Natural killer cell (primary cell): ENCODE results near the gene DGCR8. TPM values are rescaled to one million over a fixed set of nuclear protein-coding genes. Genes with fewer than 3 reads are reported as not detected.

Source experiments
- ATAC-seq, 3 donors: fragments of 150-1000 bp in 2 of 3; fragments of 200-7000 bp in 1 of 3; cut with Tn5 transposase; 1 replicate in 1 of 3; 2 replicates in 2 of 3; pipeline ENCODE4 v1.10.0; 2021; ENCODE audit warnings: mild to moderate bottlenecking in 2 of 3, moderate library complexity in 2 of 3
- DNase-seq, 2 donors: peaks; one replicate each; pipeline versions ENCODE4 v3.0.0 to v3.0.0-alpha.2; 2013 to 2021; ENCODE audit warnings: mixed read lengths in 1 of 2
- H3K27ac ChIP-seq: one replicate; pipeline ENCODE4 v1.5.1; 2013; ENCODE audit warnings: mild to moderate bottlenecking, low read length
- H3K27me3 ChIP-seq: one replicate; pipeline ENCODE4 v1.6.1; 2013; ENCODE audit warnings: low read length; ENCODE audit not compliant: control insufficient read depth, insufficient read depth
- H3K36me3 ChIP-seq: one replicate; pipeline ENCODE4 v1.6.1; 2013; ENCODE audit warnings: low read length; ENCODE audit not compliant: control insufficient read depth, insufficient read depth
- H3K4me1 ChIP-seq: one replicate; pipeline ENCODE4 v1.6.1; 2013; ENCODE audit warnings: low read length; ENCODE audit not compliant: control insufficient read depth, insufficient read depth
- H3K4me3 ChIP-seq: one replicate; pipeline ENCODE4 v1.5.1; 2013; ENCODE audit warnings: low read length
- H3K9me3 ChIP-seq: one replicate; pipeline ENCODE4 v1.6.1; 2013; ENCODE audit warnings: low read length; ENCODE audit not compliant: control insufficient read depth, insufficient read depth
- H3K27ac Mint-ChIP-seq, 2 donors: one replicate each; pipeline ENCODE4 v1.8.0; 2022; ENCODE audit warnings: mild to moderate bottlenecking in 2 of 2, mixed read lengths in 2 of 2, moderate library complexity in 1 of 2
- H3K27me3 Mint-ChIP-seq, 2 donors: one replicate each; pipeline ENCODE4 v1.8.0; 2022; ENCODE audit warnings: low read depth in 2 of 2, mixed read lengths in 2 of 2
- H3K36me3 Mint-ChIP-seq: one replicate; pipeline ENCODE4 v1.8.0; 2022; ENCODE audit warnings: mixed read lengths
- H3K4me1 Mint-ChIP-seq, 2 donors: one replicate each; pipeline ENCODE4 v1.8.0; 2022; ENCODE audit warnings: mixed read lengths in 2 of 2
- H3K4me3 Mint-ChIP-seq: one replicate; pipeline ENCODE4 v1.8.0; 2022; ENCODE audit warnings: mild to moderate bottlenecking, moderate library complexity, mixed read lengths
- H3K9me3 Mint-ChIP-seq, 2 donors: one replicate each; pipeline ENCODE4 v1.8.0; 2022; ENCODE audit warnings: mixed read lengths in 2 of 2
- WGBS: methylation state at CpG from one replicate; pipeline ENCODE4 v1.1.7; 2013; ENCODE audit warnings: missing lambda C conversion rate; ENCODE audit not compliant: insufficient coverage; 5-methylcytosine and 5-hydroxymethylcytosine counted together
- intact Hi-C: fragments of 100-400 bp; cut with micrococcal nuclease; formaldehyde crosslinking; loops from one replicate; pipeline ENCODE4 v1.14.2; 2022
- total RNA-seq, 4 donors: library from RNA; stranded (reverse); fragments of 120-200 nt in 1 of 4; gene quantifications; one replicate each; pipeline versions ENCODE4 v1.2.3 to v1.2.4, GENCODE V29; 2013 to 2022
- TF ChIP-seq, protein P1 (sequence below): fragments of 200-600 bp; IDR thresholded peaks from one replicate; pipeline ENCODE4 v1.8.0; 2022; ENCODE audit warnings: antibody characterized with exemption

DGCR8 gene
- total RNA-seq, 3 donors from 2014 or later (not counting 1 experiment from before 2014, with no cell fraction given): 45.3 to 64.7 (median 64.0) TPM

DNA sequence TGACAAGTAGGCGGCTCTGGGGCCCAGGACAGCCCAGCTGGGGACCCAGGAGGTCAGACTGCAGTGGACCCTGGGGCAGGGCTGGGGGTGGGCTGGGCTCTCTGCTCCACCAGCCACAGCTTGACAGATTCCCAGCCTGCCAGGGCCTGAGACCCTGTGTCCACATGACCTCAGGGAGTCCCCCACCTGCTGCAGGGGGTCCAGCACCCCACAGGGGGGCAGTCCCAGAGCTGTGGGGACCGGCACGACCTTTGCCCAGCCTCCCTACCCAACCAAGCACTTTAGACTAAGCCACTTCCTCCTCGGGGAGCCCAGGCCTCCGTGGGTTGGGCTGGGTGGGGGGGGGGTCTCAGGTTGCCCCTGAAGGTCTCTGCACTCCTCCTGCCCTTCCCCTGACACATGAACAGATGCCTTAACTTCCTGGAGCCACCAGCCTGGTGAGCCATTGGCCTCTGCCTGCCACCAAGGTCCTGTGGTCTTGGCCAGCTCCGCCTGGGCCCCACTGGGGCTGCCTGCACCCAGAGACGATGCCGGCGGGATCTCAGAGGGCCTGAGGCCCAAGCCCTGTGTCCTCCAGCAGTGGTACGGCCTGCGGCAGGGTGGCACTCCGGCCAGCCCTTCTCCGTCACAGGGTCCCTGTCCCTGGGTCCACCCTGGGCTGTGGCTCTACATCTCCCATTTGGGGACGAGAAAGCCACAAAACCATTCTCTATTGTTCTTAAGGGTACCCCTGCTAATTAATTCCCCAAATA lies 67.4 kb downstream of the DGCR8 start:
- H3K27me3 ChIP-seq: no peaks in the 10 kb centered on the region
- TF ChIP-seq, protein P1, sequence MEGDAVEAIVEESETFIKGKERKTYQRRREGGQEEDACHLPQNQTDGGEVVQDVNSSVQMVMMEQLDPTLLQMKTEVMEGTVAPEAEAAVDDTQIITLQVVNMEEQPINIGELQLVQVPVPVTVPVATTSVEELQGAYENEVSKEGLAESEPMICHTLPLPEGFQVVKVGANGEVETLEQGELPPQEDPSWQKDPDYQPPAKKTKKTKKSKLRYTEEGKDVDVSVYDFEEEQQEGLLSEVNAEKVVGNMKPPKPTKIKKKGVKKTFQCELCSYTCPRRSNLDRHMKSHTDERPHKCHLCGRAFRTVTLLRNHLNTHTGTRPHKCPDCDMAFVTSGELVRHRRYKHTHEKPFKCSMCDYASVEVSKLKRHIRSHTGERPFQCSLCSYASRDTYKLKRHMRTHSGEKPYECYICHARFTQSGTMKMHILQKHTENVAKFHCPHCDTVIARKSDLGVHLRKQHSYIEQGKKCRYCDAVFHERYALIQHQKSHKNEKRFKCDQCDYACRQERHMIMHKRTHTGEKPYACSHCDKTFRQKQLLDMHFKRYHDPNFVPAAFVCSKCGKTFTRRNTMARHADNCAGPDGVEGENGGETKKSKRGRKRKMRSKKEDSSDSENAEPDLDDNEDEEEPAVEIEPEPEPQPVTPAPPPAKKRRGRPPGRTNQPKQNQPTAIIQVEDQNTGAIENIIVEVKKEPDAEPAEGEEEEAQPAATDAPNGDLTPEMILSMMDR: no peak
- Mint-ChIP-seq H3K4me1 (no peaks in the 10 kb centered on the region), H3K27me3 (no peaks in the 10 kb centered on the region), H3K4me3 (no peak overlapping the region), H3K36me3 (no peaks in the 10 kb centered on the region), H3K9me3 (no peaks in the 10 kb centered on the region), H3K27ac (no peak overlapping the region)
- ATAC-seq (peak in 1 of 3 donors; percentile 10), DNase-seq (no peak)
- no peaks in the 10 kb centered on the region for H3K4me1 ChIP-seq
- H3K4me3 ChIP-seq: no peak overlapping the region
- no peaks in the 10 kb centered on the region for H3K36me3 ChIP-seq
- 75% methylated on average over 10 of the region's 14 CpGs for WGBS
- H3K9me3 ChIP-seq: no peaks in the 10 kb centered on the region
- intact Hi-C loops: no loop called here
- H3K27ac ChIP-seq: no peak overlapping the region

DNA sequence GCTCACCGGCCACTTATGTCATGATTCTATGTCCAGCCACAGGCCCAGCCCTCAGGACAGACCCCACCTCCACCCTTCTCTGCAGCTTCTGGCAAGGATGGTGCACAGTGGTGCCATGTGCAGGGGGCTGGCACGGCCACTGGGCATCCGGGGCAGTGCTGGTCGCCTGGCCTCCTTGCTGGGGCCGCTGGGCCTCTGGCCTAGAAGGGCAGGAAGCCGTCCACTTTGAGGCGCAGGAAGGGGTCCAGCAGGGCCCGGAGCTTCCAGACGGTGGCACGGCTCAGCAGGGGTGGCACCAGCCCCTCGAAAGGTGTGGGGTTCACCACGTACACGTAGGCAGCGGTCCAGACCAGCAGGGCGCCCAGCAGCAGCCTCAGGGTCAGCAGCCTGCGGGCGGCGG lies 68.4 kb downstream of the DGCR8 start:
- Mint-ChIP-seq H3K36me3 (no peaks in the 10 kb centered on the region), H3K9me3 (no peaks in the 10 kb centered on the region), H3K27me3 (no peaks in the 10 kb centered on the region), H3K4me3 (no peak overlapping the region), H3K4me1 (no peaks in the 10 kb centered on the region), H3K27ac (no peak overlapping the region)
- Histone ChIP-seq H3K36me3 (no peaks in the 10 kb centered on the region), H3K9me3 (no peaks in the 10 kb centered on the region), H3K27ac (no peak overlapping the region), H3K4me3 (no peak overlapping the region), H3K27me3 (no peaks in the 10 kb centered on the region), H3K4me1 (no peaks in the 10 kb centered on the region)
- intact Hi-C loops: no loop called here
- TF ChIP-seq, protein P1: no peak
- WGBS: 91% methylated on average over 18 of the region's 18 CpGs
- DNase-seq (no peak), ATAC-seq (no peak)

DNA sequence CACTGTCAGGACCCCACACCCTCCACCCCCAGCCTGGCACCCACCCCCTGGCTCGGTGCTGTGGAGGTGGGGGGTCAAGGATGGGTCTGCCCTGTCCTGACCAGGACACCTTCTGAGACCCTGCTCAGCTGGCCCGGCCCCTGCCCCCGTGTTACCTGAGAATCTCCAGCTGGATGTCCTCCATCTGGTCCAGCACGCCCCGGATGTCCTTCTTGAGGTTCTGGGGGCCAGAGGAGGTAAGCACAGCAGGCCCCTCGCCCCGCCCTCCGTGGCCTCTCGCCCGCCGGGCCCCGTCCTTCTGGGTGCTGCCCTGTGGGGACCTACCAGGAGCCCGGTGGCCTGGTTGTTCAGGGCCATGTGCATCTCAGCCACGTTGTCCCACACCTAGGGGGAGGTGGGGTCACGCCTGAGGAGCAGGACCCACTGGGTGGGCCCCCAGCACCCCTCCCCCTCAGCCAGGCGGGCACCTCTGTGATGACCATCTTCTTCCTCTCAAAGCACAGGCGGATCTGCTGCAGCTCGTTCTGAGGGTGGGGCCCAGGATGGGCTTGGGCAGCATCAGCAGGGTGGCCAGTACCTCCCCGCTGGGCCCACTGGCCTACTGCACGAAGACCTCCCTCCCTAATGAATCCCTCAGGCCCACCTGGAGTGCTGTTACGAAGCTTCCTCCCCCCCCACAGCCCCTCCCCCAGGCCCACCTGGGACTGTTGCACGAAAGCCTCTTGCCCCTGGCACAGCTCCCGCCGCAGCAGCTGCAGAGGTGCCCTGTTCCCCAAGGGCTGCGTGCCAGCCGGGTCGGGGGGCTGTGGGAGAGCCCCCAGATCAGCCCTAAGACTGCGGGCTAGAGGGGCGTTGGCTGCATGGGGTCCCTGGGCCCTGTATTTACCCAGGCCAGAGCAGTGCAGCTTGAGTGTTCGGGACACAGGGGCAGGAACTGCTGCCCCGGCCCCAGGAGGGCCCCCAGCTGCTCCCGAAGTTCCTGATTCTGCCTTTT lies 69.5 kb downstream of the DGCR8 start:
- Histone ChIP-seq H3K27me3 (no peaks in the 10 kb centered on the region), H3K27ac (no peak overlapping the region), H3K4me1 (peaks cover 1% of the 10 kb centered on the region), H3K4me3 (no peak overlapping the region), H3K9me3 (no peaks in the 10 kb centered on the region), H3K36me3 (no peaks in the 10 kb centered on the region)
- no peak for DNase-seq
- Mint-ChIP-seq H3K9me3 (no peaks in the 10 kb centered on the region), H3K36me3 (no peaks in the 10 kb centered on the region), H3K4me1 (no peaks in the 10 kb centered on the region), H3K4me3 (no peak overlapping the region), H3K27ac (no peak overlapping the region), H3K27me3 (no peaks in the 10 kb centered on the region)
- 66% methylated on average over 31 of the region's 32 CpGs for WGBS
- intact Hi-C loops: no loop called here
- no peak for ATAC-seq
- TF ChIP-seq, protein P1: no peak
